ENCODE results near the gene GRIK2.
A peak's percentile ranks its signal among the peaks of the same experiment; 100 is the strongest.

Gene GRIK2

DNA sequence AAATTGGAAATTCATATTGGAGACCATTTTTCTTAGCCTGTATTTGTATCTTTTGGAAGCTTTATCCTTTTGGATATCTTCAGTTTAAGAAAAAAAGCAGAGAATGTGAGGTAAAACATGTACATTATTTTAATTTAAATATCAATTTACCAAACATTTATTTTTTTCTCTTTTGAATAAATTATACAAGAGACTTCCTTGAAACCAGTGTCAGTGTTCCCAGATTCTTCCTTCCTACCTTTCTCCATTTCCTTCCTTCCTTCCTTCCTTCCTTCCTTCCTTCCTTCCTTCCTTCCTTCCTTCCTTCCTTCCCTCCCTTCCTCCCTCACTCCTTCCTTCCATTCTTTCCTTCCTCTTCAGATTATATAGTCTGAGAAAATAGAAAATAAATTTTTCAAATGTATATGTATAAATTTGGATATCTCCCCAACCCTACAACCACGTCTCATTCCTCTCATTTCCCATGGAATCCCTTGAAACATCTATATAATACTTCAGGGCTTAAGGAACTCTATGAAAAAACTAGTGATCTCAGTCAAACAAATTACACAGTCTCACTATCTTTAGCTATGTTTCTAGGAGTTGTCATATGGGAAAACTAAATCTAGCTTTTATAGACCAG lies 528.4 kb downstream of the GRIK2 start:
- DNase-seq = no peak

DNA sequence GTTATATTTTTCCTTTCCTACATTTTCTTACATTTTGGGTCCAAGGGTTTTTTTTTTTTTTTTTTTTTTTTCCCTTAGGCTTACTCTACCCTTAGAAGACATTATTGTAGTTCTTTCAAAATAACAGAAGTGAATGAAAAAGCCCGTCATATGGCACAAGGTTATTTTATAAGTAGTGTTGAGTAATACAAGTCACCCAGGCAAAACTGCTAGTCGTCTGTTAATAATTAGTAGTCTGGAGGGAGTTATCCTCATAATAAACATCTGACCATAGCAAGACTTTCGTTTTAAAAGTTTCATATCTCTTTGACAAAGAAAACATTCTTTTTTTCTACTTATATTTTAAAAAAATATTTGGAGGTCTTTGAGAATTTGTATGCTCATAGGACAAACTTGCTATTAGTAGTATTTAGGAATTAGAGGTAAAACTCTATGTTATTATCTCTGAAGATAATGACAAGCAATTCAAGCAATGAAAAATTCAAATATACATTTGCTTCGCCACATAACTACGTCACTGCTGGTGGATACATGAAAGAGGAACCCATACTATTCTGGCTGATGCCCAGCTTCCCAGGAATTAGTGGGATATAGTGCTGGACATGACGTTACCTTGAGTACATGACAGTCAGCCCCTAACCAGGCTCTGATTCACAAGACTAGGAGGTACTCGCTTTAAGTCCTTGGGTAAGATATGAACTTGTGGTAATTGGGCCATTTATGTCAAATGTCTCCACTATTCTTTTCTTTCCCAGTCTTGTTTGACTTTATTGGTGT lies 532.8 kb downstream of the GRIK2 start:
- no peak for DNase-seq

DNA sequence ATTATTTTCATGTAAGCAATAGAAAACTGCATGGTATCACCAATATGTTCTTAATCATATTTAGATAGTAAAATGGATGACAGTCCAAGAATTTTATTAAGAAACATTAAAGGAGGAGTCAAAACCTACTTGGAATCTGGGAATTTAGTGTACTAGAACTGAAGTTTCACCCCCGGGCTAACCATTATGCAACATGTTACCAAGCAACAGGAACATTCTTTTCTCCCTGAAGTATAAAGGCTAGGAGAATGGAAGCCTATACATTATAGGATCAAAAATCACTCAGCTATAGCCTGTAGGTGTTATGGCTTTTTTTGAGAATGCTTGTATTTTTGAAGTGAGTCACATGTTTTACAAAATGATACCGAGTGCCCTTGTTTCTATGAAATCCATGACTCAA lies 538.3 kb downstream of the GRIK2 start:
- no peak for DNase-seq

DNA sequence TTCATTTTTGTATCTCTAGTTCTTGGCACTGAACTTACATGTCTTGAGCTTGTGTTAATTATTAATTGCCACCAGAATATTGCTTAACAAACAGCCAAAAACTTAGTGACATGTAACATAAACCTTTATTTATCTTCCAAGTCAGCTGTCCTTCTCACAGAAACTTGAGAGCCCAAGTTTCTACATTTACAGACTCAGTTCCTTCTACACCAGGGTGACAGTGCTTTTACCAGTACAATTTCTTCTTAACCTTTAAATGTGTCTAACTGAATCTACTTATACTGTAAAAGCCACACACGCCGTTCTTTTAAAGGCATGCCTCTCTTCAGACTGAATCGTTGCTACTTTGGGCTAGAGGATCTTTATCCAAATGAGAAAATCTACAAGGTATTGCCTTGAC lies 539.2 kb downstream of the GRIK2 start:
- no peak for DNase-seq

DNA sequence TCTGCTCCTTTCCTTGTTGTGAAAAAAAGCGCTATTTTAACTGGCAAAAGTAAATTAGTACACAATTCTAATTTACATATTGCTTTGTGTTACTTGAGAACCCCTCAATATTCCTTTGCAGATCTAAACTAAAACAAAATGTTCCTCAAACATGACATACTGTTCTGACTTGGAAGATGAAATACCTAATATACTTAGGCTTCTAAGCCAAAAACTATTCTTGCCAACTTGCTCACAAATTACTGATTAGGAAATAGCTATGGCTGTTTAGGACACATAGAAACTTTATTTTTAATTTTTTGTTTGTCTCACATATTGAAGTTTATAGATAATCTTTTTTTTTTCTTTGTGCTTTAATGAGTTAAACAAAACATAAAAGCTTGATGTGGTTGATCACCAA lies 542.2 kb downstream of the GRIK2 start:
- DNase-seq = no peak

DNA sequence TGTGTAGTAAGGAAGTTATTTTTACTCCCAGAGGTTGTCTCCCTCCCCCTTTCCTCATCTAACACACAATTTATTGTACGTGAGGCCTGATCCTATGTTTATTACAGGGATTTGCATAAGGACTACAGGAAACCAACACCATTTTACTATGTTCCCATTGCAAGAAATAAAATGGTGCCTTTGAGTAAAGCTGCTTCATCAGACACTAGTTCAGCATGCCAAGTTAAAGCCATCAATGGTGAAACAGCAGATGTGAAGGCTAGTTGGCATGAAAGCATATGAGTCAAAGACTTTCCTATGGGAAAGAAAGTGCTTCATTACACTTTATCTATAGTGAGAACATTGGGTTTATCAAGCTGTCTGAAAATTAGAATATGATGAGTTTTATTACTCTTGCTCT lies 543.0 kb downstream of the GRIK2 start:
- no peak for DNase-seq

DNA sequence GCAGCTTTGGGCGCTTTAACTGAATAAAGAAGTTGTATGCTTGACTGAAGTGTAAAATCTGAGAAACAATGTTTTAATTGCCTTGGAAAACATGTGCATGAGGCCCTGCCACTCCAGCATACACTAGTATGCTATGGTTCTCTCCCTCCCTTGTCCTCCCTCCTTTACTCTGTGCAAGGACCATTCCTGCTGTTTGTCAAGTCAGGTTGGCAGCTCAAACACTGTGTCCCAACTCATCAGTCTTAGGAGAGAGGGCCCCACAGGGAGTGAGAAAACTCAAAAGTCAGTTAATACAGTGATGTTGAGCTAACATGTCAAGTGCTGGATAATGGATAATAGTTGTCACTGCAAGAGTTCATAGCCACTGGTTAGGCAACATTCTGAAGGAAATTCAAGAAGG lies 543.6 kb downstream of the GRIK2 start:
- DNase-seq = no peak

DNA sequence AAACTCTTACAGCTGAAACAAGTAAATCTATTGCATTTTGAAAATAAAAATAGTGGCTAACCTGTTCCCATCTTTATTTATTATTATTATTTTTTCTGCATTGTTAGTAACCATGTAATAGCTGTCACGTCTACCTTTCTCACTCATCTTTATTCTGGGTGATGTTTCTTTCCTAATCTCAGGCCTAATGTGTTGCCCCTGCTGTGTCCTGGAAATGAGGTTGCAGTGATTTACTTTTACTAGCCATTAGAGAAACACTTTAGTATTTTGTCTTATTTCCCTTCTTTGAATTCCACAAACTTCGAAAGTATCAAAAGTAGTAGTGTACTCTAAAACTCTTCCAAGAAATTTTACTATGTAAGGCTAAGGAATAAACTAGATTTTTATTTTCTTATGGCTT lies 546.9 kb downstream of the GRIK2 start:
- no peak for DNase-seq

DNA sequence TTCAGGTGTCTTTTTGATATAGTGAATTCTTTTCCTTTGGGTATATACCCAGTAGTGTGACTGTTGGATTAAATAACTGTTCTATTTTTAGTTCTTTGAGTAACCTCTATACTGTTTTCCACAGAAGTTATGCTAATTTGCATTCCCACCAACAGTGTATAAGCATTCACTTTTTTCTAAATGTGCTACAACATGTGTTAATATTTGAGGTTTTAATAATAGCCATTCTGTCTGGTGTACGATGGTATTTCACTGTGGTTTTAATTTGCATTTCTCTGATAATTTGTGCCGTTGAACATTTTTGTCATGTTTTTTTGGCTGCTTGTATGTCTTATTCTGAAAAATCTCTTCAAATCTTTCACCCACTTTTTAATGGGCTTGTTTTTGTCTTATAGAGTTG lies 563.5 kb downstream of the GRIK2 start:
- DNase-seq = no peak

DNA sequence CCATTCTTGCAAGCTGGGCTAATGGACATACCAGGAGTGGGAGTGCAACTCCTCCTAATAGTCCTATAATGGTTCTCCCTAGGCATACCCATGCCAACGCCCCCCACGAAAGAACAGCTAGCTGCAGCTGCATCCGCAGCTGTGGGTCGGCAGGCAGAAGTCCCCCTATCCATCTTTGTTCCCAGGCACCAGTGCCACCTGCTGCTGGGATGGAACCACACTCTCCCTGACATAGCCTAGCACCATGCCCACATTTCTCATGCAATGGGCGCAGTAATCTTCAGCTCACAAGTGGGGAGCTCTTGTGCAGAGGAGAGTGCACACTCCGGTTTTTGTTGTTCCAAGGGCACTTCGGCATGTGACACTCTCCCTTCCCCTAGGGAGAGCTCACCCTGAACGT lies 567.8 kb downstream of the GRIK2 start:
- no peak for DNase-seq

DNA sequence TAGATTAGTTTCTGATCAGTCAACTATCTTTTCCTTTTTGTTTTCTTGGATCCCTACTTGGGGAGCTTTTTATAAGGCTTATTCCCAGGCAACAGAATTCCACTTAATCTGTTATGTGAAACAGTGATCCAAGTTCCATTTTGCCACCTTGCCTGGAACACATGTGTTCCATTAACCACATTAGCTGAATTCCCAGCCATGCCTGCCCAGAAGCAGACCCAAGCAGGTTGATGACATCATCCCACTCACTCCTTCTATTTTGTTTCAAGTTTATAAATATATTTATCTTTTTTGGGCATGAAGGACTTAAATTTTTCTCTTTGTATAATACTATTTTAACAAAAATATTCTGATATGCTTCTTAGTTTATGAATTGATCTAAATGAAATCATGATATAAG lies 587.4 kb downstream of the GRIK2 start:
- no peak for DNase-seq

DNA sequence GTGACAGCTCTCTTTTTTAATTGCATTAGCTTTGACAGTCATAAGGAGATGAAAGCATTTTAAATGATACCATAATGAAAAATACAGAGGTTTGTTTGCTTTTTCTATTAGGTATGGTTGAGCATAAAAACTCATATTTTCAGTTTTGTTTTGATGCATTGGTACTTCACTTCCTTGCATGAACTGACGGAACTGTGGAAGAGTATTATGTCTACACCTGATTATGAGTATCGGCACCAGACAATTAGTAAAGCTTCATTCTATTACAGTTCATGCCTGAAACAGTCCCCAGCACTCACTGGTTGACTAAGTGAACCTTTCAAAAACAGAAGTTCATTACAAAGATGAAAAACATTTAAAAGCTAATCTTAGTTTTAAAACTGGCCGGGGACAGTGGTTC lies 593.0 kb downstream of the GRIK2 start:
- DNase-seq = no peak

DNA sequence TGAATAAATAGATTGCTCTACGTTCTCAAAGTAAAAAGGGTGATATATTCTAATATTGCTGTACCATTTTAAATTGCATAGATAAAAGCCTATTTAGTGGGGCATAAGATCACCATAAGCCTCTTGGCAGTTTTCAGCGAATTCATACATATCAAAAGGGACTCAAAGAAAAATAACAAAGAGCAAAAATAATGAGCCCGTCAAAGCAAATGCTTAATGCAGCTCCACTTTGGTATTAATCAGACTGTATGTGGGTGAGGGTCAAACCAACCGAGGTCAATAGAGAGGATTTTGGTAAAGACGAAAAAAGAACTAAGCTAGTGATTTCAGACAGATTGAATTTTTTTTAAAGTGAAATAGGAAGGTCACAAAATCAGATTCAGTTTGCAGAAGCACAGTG lies 598.8 kb downstream of the GRIK2 start:
- no peak for DNase-seq

DNA sequence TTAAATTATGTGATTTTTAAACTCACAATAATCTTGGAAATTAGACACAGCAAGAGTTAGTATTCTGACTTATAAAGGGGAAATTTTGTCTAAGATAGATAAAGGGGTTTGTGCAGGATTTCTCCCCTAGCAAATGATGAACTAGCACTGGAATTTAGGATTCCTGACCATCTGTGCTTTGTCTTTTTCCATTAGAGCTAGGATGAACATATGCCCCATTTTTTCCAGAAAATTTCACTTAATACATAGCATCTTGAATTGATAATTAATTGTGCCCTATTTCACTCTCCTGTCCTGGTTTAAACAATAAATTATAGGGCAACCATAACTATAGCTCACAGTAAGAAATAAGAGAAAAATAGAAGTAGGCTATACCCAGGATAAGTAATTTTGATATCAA lies 601.0 kb downstream of the GRIK2 start:
- DNase-seq = no peak

DNA sequence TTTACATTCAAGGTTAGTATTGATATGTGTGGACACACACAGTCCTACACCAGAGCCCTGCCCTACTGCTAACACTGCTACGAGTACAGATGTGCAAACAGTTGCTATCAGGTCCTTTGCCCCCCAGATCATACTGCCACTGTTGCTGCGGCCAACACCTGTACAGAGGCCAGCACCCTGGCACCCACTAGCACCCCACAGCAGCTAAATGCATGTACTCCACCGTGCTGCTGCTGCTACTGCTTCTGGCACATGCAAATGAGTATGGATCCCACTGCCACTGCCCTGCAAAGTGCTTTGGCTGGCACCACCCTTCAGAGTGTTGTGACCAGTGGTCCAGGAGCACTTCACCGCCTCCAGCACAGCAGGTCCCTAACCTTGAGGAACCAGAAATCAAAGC lies 621.9 kb downstream of the GRIK2 start:
- peak; percentile 45 for DNase-seq

DNA sequence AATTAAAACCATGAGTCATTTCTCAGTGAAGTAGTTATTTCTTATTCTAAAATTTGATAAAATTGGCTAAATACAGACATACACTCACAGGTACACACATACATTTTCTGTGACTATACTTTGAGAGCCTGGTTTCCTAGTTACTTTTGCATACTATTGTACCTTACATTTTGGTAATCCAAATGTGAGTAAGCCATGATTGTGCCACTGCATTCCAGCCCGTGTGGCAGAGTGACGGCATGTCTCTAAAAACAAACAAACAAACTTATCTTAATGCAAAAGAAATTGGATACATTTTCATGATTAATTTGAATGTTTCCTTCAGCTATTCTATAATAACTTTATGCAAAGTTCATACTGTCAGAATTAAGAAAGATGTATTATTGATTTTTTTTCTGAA lies 628.8 kb downstream of the GRIK2 start:
- DNase-seq = no peak

DNA sequence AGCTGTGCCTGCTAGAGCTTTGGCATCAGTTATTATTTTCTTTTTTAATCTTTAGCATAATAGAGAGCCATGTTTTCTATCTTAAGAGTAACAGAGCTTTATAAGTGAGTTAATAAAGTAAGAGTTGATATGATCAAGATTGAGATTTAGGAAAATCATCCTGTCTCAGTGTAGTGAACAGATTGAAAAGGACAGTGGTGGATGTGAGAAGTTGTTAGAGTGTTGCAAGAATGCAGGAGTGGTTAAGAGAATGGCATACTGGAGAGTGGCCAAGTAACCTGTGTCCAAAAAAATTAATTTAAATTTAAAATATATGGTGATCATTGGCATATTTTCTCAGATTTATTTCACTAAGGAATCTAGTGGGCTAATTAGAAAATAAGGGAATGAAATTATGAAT lies 629.3 kb downstream of the GRIK2 start:
- no peak for DNase-seq

DNA sequence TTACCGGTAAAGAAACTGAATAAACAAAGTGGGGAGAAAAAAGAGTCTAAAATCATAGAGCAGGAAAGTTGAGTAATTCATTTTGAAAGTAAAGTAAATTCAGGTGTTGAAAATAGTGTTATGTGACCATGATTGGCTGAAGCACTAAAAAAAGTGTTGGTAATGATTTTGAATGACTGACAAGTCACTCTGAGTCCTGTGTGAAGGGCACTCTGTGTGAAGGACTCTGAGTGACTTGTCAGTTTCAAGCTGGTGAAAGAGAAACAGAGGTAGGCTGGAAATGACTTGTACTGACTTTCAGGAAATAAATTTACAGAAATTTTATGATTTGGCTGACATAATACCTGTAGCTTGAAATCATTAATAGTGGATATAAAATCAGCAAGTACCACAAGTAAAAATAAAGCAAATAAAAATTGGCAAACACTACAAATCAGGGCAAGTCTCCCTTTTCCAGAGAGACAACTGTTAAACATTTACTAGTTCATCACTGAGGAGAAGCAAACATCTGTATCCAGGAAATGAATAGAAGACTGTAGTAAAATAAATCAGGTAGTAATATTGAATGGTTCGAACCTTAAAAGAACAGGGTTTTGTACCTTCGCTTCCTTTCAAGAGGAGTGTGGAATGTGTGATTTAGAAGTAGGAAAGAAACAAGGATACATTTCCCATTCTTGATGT lies 630.6 kb downstream of the GRIK2 start:
- no peak for DNase-seq

DNA sequence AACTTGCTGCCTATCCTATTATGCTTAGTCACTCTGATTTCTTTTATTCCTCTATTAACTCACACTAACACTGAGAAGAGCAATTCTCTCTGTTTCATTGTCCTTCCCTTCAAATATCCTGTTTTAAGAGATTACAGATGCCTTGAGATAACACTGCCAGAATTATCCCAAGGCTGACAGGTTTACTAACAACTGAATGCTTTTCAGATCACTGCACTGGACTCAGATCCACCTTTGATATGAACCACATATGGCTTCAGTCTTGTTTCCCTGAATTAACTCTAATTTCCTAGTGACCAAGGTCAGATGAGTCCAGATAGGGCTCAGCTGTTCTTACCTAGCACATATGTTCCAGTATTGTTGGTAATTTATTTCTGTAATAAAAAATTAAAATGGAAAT lies 633.1 kb downstream of the GRIK2 start:
- DNase-seq = no peak

DNA sequence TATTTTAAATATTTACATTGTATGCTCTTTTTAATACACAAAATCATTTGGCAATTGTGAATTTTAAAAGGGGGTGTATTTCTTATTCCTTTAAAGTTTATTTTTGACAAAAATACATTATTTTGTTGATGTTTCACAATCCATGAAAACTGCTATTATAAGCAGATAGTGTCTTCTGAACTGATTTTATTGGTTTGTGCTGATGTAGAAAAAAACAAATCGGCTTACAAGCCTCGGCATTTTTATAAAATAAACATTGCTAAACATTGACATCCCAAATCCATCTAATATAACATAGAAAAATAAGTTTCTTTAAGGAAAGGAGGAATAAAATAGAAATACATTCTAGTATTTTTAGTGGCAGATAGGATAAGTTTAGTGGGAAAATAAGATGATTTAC lies 634.7 kb downstream of the GRIK2 start:
- no peak for DNase-seq

DNA sequence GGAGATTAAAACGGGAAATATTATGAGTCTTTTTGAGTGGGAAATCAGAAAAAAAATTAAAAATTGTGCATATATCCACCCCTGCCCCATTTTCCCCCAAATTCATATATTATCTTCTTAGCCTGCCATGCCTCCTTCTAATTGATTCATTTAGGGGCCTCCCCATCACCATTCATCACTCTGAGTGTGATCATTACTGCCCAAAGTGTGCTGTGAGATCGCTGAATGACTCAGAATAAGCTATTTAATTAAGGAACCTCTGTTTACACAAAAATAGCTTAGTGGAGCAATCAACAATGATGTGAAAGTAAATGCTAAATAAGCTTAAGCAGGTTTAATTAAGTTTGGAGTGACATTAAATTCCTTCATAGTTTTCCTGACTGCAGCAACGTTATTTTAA lies 645.5 kb downstream of the GRIK2 start:
- no peak for DNase-seq

DNA sequence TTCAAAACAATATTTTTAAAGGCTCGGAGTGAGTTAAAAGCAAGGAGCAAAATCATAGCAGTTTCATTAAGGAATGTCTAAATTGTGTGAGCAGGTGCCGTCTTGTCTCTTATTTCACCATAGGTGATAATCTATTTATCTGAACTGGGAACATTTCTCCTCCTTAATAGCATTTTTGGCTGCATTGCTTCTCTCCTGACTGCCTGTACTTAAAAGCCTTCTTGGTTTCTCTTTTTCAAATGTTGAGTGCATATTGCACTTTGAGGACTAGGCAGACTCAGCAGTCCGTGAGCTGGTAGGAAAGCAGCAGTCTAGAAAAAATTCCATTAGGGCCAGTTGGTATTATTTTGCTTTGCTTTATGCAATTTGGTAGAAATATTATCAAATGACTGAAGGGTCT lies 645.9 kb downstream of the GRIK2 start:
- no peak for DNase-seq

DNA sequence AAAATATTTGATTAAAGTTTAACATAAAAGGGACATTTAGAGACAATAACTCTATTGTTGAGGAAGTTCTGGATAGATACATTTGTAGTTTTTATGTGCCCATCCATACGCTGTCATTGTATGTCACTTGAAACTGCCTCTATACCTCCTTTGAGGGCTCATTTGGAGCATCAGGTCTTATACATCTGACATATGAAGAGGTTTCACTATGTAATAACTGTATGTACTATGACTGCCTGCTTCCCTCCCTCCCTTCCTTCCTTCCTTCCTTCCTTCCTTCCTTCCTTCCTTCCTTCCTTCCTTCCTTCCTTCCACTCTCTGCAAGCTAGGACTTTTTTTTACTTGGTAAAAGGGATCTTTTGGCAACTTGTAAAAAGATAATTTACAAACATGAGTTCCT lies 657.5 kb downstream of the GRIK2 start:
- DNase-seq = no peak

DNA sequence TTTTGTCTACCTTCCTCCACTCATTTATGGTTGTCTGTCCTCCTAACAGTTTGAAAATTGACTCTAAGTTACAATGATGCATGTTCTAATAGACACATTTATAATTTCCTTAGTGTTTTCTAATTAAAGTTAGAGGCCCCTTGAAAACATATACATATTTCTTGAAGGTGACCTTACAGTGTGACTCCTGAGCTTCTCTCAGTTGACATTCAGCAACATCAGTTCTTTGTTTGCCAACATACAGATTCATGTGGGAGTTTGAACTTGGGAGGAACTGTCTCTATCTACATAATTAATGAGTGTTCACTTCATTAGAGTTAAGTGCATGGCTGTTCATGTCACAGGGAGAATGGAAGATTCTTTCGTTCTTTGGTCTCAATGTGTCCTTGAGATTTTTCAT lies 658.2 kb downstream of the GRIK2 start:
- DNase-seq = no peak

DNA sequence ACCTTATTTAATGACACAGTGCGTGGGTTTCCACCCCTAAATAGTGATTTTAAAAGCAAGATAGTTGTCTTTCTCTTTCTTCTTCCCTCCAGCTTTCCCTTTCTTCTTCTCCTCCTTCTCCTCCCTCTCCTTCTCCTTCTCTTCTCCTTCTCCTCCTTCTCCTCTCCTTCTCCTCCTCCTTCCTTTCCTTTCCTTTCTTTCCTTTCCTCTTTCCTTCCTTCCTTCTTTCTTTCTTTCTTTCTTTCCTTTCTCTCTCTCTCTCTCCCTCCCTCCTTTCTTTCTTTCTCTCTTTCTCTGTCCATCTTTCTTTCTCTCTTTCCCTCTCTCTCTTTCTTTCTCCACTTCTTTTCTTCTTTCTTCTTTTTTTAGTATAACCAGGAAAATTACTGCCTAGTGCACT lies 670.6 kb downstream of the GRIK2 start:
- DNase-seq = no peak
